ENCODE results near the gene FMN1. TPM values are rescaled to one million over a fixed set of nuclear protein-coding genes. Genes with fewer than 3 reads are reported as not detected.

Gene FMN1
- total RNA-seq, 4 donors from 2014 or later: 32.6 to 102 (median 63.0) TPM

DNA sequence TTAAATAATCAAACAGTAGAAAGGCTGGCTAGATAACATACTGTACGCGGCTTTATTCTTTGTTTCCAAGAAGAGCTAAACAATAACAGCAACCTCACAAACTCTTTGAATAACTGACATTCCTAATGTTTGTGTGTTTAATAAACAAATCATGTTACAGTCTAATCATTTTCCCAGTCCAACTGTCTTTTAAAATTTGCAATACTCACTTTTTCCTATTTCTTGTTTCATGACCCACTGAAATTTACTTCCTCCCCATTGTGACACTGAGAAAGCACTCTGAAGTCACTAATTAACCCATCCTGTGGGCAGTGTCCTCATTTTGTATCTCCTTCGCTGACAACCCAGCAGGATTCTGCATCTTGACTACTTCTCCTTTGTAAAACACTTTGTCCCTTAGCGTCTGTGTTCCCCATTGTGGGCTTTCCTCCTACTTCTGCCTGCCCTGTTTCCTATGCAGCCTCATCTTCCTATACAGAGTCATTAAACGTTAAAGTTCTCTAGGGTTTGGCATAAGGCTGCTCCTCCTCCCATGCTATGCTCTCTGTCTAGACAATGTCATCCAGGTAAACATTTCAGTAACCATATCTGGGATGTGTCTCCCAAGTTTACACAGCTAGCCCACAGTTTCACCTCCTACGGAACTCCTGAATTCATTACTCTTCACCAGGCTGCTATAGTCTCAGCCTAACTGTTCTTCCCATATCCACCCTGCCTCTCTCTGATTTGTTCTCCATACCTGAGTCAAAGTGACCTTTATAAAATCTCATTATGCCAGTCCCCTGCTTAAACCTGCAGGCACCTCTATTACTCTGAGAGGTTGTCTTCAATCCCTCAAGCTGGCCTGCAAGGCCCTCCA is 327.8 kb downstream of the FMN1 start:
- no peaks in the 10 kb centered on the region for H3K9me3 ChIP-seq
- intact Hi-C loops (cut with DNase I; ENCODE audit: low total_unique reads): no loop called here
- H3K27ac ChIP-seq: peak overlapping the region in 2 of 4 donors; percentile 8 to 22
- H3K4me3 ChIP-seq: no peak overlapping the region
- H3K36me3 ChIP-seq: no peaks in the 10 kb centered on the region
- H3K4me1 ChIP-seq: peaks cover 0 to 20% (median under 1%) of the 10 kb centered on the region in 4 donors
- no peak for TF ChIP-seq CTCF (IDR thresholded peaks at IDR 0.05)
- WGBS, 2 donors (ENCODE audit: low coverage in 1 of 2): 66 to 70% methylated on average over 6 of the region's 6 CpGs
- in situ Hi-C loops (cut with MboI; ENCODE audit: low pct_ligation_motif_present in 1 of 4, low pct_unique_long_range_greater_than_20kb in 1 of 4, low sequenced_read_pairs in 3 of 4): no loop called here
- no peaks in the 10 kb centered on the region for H3K27me3 ChIP-seq
- no peak for DNase-seq

DNA sequence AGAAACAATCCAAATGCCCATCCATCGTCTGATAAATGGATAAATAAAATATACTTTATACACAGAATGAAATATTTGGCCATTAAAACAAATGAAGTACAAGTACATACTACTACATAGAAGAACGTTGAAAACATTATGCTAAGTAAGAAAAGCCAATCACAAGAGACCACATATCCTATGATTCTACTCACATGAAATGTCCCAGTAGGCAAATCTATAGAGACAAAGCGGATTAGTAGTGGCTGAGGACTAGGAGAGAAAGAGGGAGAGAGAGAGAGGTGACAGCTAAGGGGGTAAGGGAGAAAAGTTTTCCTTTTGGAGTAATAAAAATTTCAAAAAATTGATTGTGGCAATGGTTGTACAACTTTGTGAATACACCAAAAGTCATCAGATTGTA is 329.7 kb downstream of the FMN1 start:
- Histone ChIP-seq H3K4me3 (no peak overlapping the region), H3K36me3 (no peaks in the 10 kb centered on the region), H3K9me3 (no peaks in the 10 kb centered on the region), H3K27me3 (no peaks in the 10 kb centered on the region), H3K4me1 (peaks cover 0 to 18% (median 2%) of the 10 kb centered on the region in 4 donors), H3K27ac (no peak overlapping the region)
- intact Hi-C loops (cut with DNase I; ENCODE audit: low total_unique reads) (no loop called here), in situ Hi-C loops (cut with MboI; ENCODE audit: low pct_ligation_motif_present in 1 of 4, low pct_unique_long_range_greater_than_20kb in 1 of 4, low sequenced_read_pairs in 3 of 4) (no loop called here)
- 81 to 85% methylated on average over 3 of the region's 3 CpGs for WGBS, 2 donors (ENCODE audit: low coverage in 1 of 2)
- DNase-seq: no peak
- TF ChIP-seq CTCF (IDR thresholded peaks at IDR 0.05): no peak
- TF ChIP-seq POLR2AphosphoS5 (IDR thresholded peaks at IDR 0.05): no peak
- no peak for TF ChIP-seq EP300 (IDR thresholded peaks at IDR 0.05; ENCODE audit: low read depth)
- no peak for TF ChIP-seq POLR2A (IDR thresholded peaks at IDR 0.05)

- in situ Hi-C loops (cut with MboI; ENCODE audit: low pct_ligation_motif_present in 1 of 4, low pct_unique_long_range_greater_than_20kb in 1 of 4, low sequenced_read_pairs in 3 of 4): no loop called here
- Histone ChIP-seq H3K4me3 (no peak overlapping the region), H3K36me3 (no peaks in the 10 kb centered on the region), H3K27ac (no peak overlapping the region), H3K27me3 (no peaks in the 10 kb centered on the region), H3K9me3 (no peaks in the 10 kb centered on the region), H3K4me1 (peaks cover 0 to 18% (median 2%) of the 10 kb centered on the region in 4 donors)
- WGBS, 2 donors (ENCODE audit: low coverage in 1 of 2): 50 to 57% methylated on average over 1 of the region's 1 CpG
- TF ChIP-seq CTCF (IDR thresholded peaks at IDR 0.05) (no peak), POLR2A (IDR thresholded peaks at IDR 0.05) (no peak), POLR2AphosphoS5 (IDR thresholded peaks at IDR 0.05) (no peak), EP300 (IDR thresholded peaks at IDR 0.05; ENCODE audit: low read depth) (no peak)
- intact Hi-C loops (cut with DNase I; ENCODE audit: low total_unique reads): no loop called here
- no peak for DNase-seq
Measured at GRCh38 chr15:32864051-32864450, 330.5 kb downstream of the FMN1 start.

DNA sequence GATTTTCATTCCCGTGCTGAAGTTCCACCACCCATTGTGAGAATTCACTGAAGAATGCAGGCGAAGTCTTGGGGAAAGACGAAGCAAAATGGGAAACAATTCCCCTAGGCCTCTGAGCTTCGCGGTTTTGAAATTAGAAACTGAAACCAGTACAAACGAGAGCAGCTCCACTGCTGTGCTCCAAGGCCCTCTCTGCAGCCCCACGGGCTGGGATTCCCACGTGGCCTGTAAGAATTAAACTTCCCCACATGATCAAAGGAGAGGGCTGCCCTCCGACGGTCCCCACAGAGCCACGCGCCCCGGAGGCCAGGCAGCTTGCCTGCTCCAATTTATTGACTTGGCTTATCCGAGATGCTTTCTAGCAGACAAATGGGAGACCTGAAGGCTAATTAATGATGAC is 332.8 kb downstream of the FMN1 start:
- 65 to 86% methylated on average over 1 to 14 of the region's 14 CpGs for WGBS, 2 donors (ENCODE audit: low coverage in 1 of 2)

More for the DNA sequence above, 332.8 kb downstream of the FMN1 start:
- Histone ChIP-seq H3K4me1 (peaks cover 0 to 14% (median 2%) of the 10 kb centered on the region in 4 donors), H3K27me3 (no peaks in the 10 kb centered on the region), H3K36me3 (no peaks in the 10 kb centered on the region), H3K27ac (peak overlapping the region; percentile 18 to 46 (median 40)), H3K4me3 (peak overlapping the region in 2 of 4 donors; percentile 1 to 29), H3K9me3 (no peaks in the 10 kb centered on the region)
- in situ Hi-C loops (cut with MboI; ENCODE audit: low pct_ligation_motif_present in 1 of 4, low pct_unique_long_range_greater_than_20kb in 1 of 4, low sequenced_read_pairs in 3 of 4) (no loop called here), intact Hi-C loops (cut with DNase I; ENCODE audit: low total_unique reads) (no loop called here)
- TF ChIP-seq EP300 (IDR thresholded peaks at IDR 0.05; ENCODE audit: low read depth) (no peak), CTCF (IDR thresholded peaks at IDR 0.05) (no peak), POLR2AphosphoS5 (IDR thresholded peaks at IDR 0.05) (no peak), POLR2A (IDR thresholded peaks at IDR 0.05) (no peak)
- peak; percentile 22 for DNase-seq

Data from transverse colon (tissue), 4 donors.